ENCODE results near the gene TAS2R60.
A peak's percentile ranks its signal among the peaks of the same experiment; 100 is the strongest.

The TAS2R60 gene

GRCh38 chr7:143455942-143456341, 12.7 kb downstream of the TAS2R60 start:
- no peak for TF ChIP-seq CTCF (IDR thresholded peaks at IDR 0.05; ENCODE audit: low read length, missing control alignments)

GRCh38 chr7:143456992-143457793, 13.9 kb downstream of the TAS2R60 start:
- no peak for TF ChIP-seq CTCF (IDR thresholded peaks at IDR 0.05; ENCODE audit: low read length, missing control alignments)
- peak; percentile 6 for DNase-seq (ENCODE audit: low read depth)
- no peak overlapping the region for H3K4me3 ChIP-seq (replicated peaks; ENCODE audit: low read depth, low read length)

More at GRCh38 chr7:143455942-143456341, 12.7 kb downstream of the TAS2R60 start:
- peak; percentile 9 for DNase-seq (ENCODE audit: low read depth)
- H3K4me3 ChIP-seq (replicated peaks; ENCODE audit: low read depth, low read length), result no peak overlapping the region

GRCh38 chr7:143458263-143458662, 15.0 kb downstream of the TAS2R60 start:
- no peak overlapping the region for H3K4me3 ChIP-seq (replicated peaks; ENCODE audit: low read depth, low read length)
- DNase-seq (ENCODE audit: low read depth), result no peak
- no peak for TF ChIP-seq CTCF (IDR thresholded peaks at IDR 0.05; ENCODE audit: low read length, missing control alignments)

GRCh38 chr7:143458681-143459080, 15.4 kb downstream of the TAS2R60 start:
- H3K4me3 ChIP-seq (replicated peaks; ENCODE audit: low read depth, low read length), result no peak overlapping the region
- no peak for DNase-seq (ENCODE audit: low read depth)
- no peak for TF ChIP-seq CTCF (IDR thresholded peaks at IDR 0.05; ENCODE audit: low read length, missing control alignments)

- TF ChIP-seq CTCF (IDR thresholded peaks at IDR 0.05; ENCODE audit: low read length, missing control alignments), result no peak
- no peak for DNase-seq (ENCODE audit: low read depth)
- no peak overlapping the region for H3K4me3 ChIP-seq (replicated peaks; ENCODE audit: low read depth, low read length)
Observed at GRCh38 chr7:143459359-143459758, 16.1 kb downstream of the TAS2R60 start.

GRCh38 chr7:143460271-143460979, 17.2 kb downstream of the TAS2R60 start:
- H3K4me3 ChIP-seq (replicated peaks; ENCODE audit: low read depth, low read length), result no peak overlapping the region
- no peak for TF ChIP-seq CTCF (IDR thresholded peaks at IDR 0.05; ENCODE audit: low read length, missing control alignments)
- no peak for DNase-seq (ENCODE audit: low read depth)

All from fibroblast of pulmonary artery (primary cell).